Neuronal stem cell (in vitro differentiated cells): ENCODE data around the gene DET1.
"Not testable (repeated sequence)": the region's sequence is repeated elsewhere in the genome, so short reads cannot be mapped to it uniquely, and the experiment has no call there.

ENCODE experiments used
- DNase-seq: peaks from one replicate; pipeline ENCODE4 v3.0.0-alpha.2; 2013; ENCODE audit warnings: low spot score
- H2AFZ ChIP-seq: one replicate; pipeline ENCODE4 v1.6.1; 2013; ENCODE audit warnings: mild to moderate bottlenecking, low read length, inconsistent platforms
- H2AK5ac ChIP-seq: 2 replicates; pipeline ENCODE4 v1.6.1; 2013; ENCODE audit warnings: low read depth, mild to moderate bottlenecking, inconsistent platforms, low read length, moderate library complexity, mixed read lengths
- H2BK120ac ChIP-seq: 2 replicates; pipeline ENCODE4 v1.6.1; 2013; ENCODE audit warnings: low read depth, mild to moderate bottlenecking, inconsistent platforms, low read length, moderate library complexity, mixed read lengths
- H2BK12ac ChIP-seq: one replicate; pipeline ENCODE4 v1.6.1; 2013; ENCODE audit warnings: low read length, inconsistent platforms
- H2BK15ac ChIP-seq: 2 replicates; pipeline ENCODE4 v1.6.1; 2013; ENCODE audit warnings: mild to moderate bottlenecking, low read length, inconsistent platforms, mixed read lengths
- H2BK5ac ChIP-seq: one replicate; pipeline ENCODE4 v1.6.1; 2013; ENCODE audit warnings: inconsistent platforms, mild to moderate bottlenecking, low read length, moderate library complexity
- H3K14ac ChIP-seq: one replicate; pipeline ENCODE4 v1.6.1; 2013; ENCODE audit warnings: low read length, inconsistent platforms
- H3K18ac ChIP-seq: 2 replicates; pipeline ENCODE4 v1.6.1; 2013; ENCODE audit warnings: low read length, inconsistent platforms
- H3K23ac ChIP-seq: 2 replicates; pipeline ENCODE4 v1.6.1; 2013; ENCODE audit warnings: low read depth, mild to moderate bottlenecking, mixed read lengths, low read length, inconsistent platforms; ENCODE audit not compliant: poor library complexity
- H3K27ac ChIP-seq: replicated peaks from 3 replicates; pipeline ENCODE4 v1.5.1; 2013; ENCODE audit warnings: low read length, inconsistent platforms
- H3K27me3 ChIP-seq, 3 experiments: 2 replicates each; pipeline ENCODE4 v1.6.1; 2013; ENCODE audit warnings: low read length in 3 of 3, mild to moderate bottlenecking in 2 of 3, inconsistent platforms in 1 of 3, low read depth in 1 of 3, mixed read lengths in 1 of 3, moderate library complexity in 1 of 3; ENCODE audit not compliant: control insufficient read depth in 3 of 3, insufficient read depth in 3 of 3
- H3K36me3 ChIP-seq, 2 donors: replicated peaks in 1 of 2; 2 replicates each; pipeline ENCODE4 v1.6.1; 2013; ENCODE audit warnings: low read length in 2 of 2; ENCODE audit not compliant: control insufficient read depth in 2 of 2, insufficient read depth in 2 of 2
- H3K4ac ChIP-seq: 2 replicates; pipeline ENCODE4 v1.6.1; 2013; ENCODE audit warnings: inconsistent platforms, mild to moderate bottlenecking, low read length, moderate library complexity
- H3K4me1 ChIP-seq, 2 donors: 1 replicate in 1 of 2; 2 replicates in 1 of 2; pipeline ENCODE4 v1.6.1; 2013; ENCODE audit warnings: low read length in 2 of 2, low read depth in 1 of 2; ENCODE audit not compliant: control insufficient read depth in 2 of 2, insufficient read depth in 1 of 2
- H3K4me2 ChIP-seq: one replicate; pipeline ENCODE4 v1.6.1; 2013; ENCODE audit warnings: mild to moderate bottlenecking, low read length, inconsistent platforms; ENCODE audit not compliant: insufficient read depth, poor library complexity, severe bottlenecking
- H3K4me3 ChIP-seq, 2 donors: 2 replicates each; pipeline ENCODE4 v1.5.1; 2013; ENCODE audit warnings: low read length in 2 of 2, mild to moderate bottlenecking in 2 of 2, inconsistent platforms in 1 of 2, moderate library complexity in 1 of 2
- H3K79me1 ChIP-seq: one replicate; pipeline ENCODE4 v1.6.1; 2013; ENCODE audit warnings: low read depth, mild to moderate bottlenecking, inconsistent platforms, low read length, moderate library complexity
- H3K9ac ChIP-seq: one replicate; pipeline ENCODE4 v1.6.1; 2013; ENCODE audit warnings: mild to moderate bottlenecking, low read depth, low read length, inconsistent platforms; ENCODE audit not compliant: poor library complexity
- H3K9me3 ChIP-seq, 2 donors: replicated peaks in 1 of 2; 2 replicates each; pipeline versions ENCODE3 to v1.6.1; 2013; ENCODE audit warnings: low read length in 2 of 2, mild to moderate bottlenecking in 2 of 2, inconsistent platforms in 1 of 2, low read depth in 1 of 2, mixed read lengths in 1 of 2, moderate library complexity in 1 of 2; ENCODE audit not compliant: control insufficient read depth in 2 of 2, insufficient read depth in 1 of 2
- H4K8ac ChIP-seq: one replicate; pipeline ENCODE4 v1.6.1; 2013; ENCODE audit warnings: low read depth, mild to moderate bottlenecking, inconsistent platforms, low read length, moderate library complexity
- H4K91ac ChIP-seq: one replicate; pipeline ENCODE4 v1.6.1; 2013; ENCODE audit warnings: low read length, low read depth, mild to moderate bottlenecking, inconsistent platforms; ENCODE audit not compliant: poor library complexity
- WGBS, 2 donors: extraction: QIAGEN DNeasy Blood & Tissue Kit; methylation state at CpG; one replicate each; pipeline ENCODE4 v1.1.7; 2013; ENCODE audit warnings: missing lambda C conversion rate in 2 of 2, mixed read lengths in 1 of 2; ENCODE audit not compliant: insufficient read length in 2 of 2, insufficient replicate concordance in 1 of 2; ENCODE audit errors: extremely low coverage in 2 of 2; 5-methylcytosine and 5-hydroxymethylcytosine counted together

DET1 gene

DNA sequence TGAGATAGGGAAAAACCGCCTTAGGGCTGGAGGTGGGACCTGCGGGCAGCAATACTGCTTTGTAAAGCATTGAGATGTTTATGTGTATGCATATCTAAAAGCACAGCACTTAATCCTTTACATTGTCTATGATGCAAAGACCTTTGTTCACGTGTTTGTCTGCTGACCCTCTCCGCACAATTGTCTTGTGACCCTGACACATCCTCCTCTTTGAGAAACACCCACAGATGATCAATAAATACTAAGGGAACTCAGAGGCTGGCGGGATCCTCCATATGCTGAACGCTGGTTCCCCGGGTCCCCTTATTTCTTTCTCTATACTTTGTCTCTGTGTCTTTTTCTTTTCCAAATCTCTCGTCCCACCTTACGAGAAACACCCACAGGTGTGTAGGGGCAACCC lies 5.4 kb downstream of the DET1 start:
- not testable (repeated sequence) for H3K9me3 ChIP-seq, DNase-seq, H3K18ac ChIP-seq, H3K9ac ChIP-seq, H3K23ac ChIP-seq, H3K4me1 ChIP-seq, H2BK15ac ChIP-seq, H3K27me3 ChIP-seq, H4K8ac ChIP-seq, H2AFZ ChIP-seq, H3K79me1 ChIP-seq, H2AK5ac ChIP-seq, H3K14ac ChIP-seq, H4K91ac ChIP-seq, H3K4me3 ChIP-seq, H2BK5ac ChIP-seq, H2BK120ac ChIP-seq, H3K4ac ChIP-seq, H3K27ac ChIP-seq, H2BK12ac ChIP-seq, H3K4me2 ChIP-seq
- WGBS, 2 donors = no CpG with 5 or more reads among the region's 9 CpGs
- peaks cover 2 to 15% of the 10 kb centered on the region in 2 donors for H3K36me3 ChIP-seq

DNA sequence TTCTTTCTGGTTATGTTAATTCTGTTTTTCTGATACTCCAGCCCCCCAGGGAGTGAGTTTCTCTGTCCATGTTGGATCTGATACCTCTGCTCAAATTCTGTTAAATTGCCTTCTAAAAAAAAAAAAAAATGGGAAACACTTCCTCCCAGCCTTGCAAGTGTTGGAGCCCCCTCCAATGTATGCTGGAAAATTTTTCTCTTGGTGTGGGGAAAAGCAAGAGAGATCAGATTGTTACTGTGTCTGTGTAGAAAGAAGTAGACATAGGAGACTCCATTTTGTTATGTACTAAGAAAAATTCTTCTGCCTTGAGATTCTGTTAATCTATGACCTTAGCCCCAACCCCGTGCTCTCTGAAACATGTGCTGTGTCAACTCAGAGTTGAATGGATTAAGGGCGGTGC lies 6.1 kb downstream of the DET1 start:
- peaks cover 2 to 15% of the 10 kb centered on the region in 2 donors for H3K36me3 ChIP-seq
- H3K4me1 ChIP-seq, H3K4ac ChIP-seq, H2AFZ ChIP-seq, DNase-seq, H2AK5ac ChIP-seq, H3K27ac ChIP-seq, H4K91ac ChIP-seq, H3K4me2 ChIP-seq, H2BK5ac ChIP-seq, H2BK120ac ChIP-seq, H3K27me3 ChIP-seq, H4K8ac ChIP-seq, H3K9me3 ChIP-seq, H3K23ac ChIP-seq, H3K9ac ChIP-seq, H3K14ac ChIP-seq, H3K4me3 ChIP-seq, H3K18ac ChIP-seq, H3K79me1 ChIP-seq, H2BK12ac ChIP-seq, H2BK15ac ChIP-seq: not testable (repeated sequence)
- no CpG with 5 or more reads among the region's 2 CpGs for WGBS, 2 donors

DNA sequence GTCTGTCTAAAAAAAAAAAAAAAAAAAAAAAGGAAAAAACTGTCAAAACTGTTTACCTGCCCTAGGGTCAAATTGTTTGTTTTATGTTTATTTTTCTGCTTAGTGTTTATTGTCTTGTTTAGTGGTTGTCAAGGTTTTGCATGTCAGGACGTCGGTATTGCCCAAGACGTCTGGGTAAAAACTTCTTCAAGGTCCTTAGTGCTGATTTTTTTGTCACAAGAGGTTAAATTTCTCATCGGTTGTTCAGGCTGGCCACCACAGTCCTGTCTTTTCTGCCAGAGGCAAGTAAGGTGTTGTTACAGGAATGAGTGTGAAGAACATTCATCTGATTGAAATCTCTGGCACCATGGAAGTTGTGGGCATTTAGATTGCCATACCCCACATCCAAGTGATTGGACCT lies 7.0 kb downstream of the DET1 start:
- no peak overlapping the region for H2BK120ac ChIP-seq
- no peak overlapping the region for H3K4me2 ChIP-seq
- H3K4me3 ChIP-seq = no peak overlapping the region
- H2AFZ ChIP-seq = no peak overlapping the region
- H3K4ac ChIP-seq = no peak overlapping the region
- H3K23ac ChIP-seq = no peak overlapping the region
- peaks cover 2% of the 10 kb centered on the region for H3K79me1 ChIP-seq
- no peak overlapping the region for H2AK5ac ChIP-seq
- peaks cover 0 to 15% of the 10 kb centered on the region in 2 donors for H3K36me3 ChIP-seq
- no peak overlapping the region for H2BK5ac ChIP-seq
- no peak overlapping the region for H2BK12ac ChIP-seq
- no peaks in the 10 kb centered on the region for H3K27me3 ChIP-seq
- no peak overlapping the region for H3K27ac ChIP-seq
- no peak overlapping the region for H3K18ac ChIP-seq
- H3K14ac ChIP-seq = no peak overlapping the region
- no peak overlapping the region for H3K9ac ChIP-seq
- no peak overlapping the region for H2BK15ac ChIP-seq
- no CpG with 5 or more reads among the region's 4 CpGs for WGBS, 2 donors
- H4K91ac ChIP-seq = no peak overlapping the region
- DNase-seq = no peak
- no peak overlapping the region for H4K8ac ChIP-seq
- peaks cover 0 to 7% of the 10 kb centered on the region in 2 donors for H3K4me1 ChIP-seq
- peaks cover 0 to 5% of the 10 kb centered on the region in 2 donors for H3K9me3 ChIP-seq

DNA sequence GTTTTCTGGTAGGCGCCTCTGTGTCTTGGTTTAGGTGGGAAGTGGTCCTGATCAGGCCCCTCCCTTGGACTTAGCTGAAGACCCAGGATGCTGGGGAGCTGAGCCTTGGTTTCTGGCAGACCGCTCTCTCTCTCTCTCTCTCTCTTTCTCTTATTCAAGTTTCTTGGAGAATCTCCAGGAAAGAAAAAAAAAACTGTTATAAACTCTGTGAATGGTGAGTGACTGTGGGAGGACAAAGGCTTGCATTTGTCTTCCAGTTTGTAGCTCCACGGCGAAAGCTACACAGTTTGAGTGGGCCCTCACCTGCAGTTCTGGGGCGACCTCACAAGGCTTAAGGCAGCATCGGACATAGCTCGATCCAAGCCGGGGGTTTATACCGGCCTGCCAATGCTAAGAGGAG lies 7.5 kb downstream of the DET1 start:
- Histone ChIP-seq H3K27me3 (no peaks in the 10 kb centered on the region), H3K79me1 (peaks cover 2% of the 10 kb centered on the region), H3K9me3 (peaks cover 0 to 5% of the 10 kb centered on the region in 2 donors), H3K36me3 (peaks cover 0 to 15% of the 10 kb centered on the region in 2 donors), H3K23ac (no peak overlapping the region), H3K4me1 (peaks cover 0 to 7% of the 10 kb centered on the region in 2 donors), H2BK12ac (no peak overlapping the region), H2BK120ac (no peak overlapping the region), H4K8ac (no peak overlapping the region), H3K14ac (no peak overlapping the region), H2BK5ac (no peak overlapping the region), H2AK5ac (no peak overlapping the region), H3K4me3 (no peak overlapping the region), H3K18ac (peak overlapping the region; percentile 13), H4K91ac (no peak overlapping the region), H2AFZ (no peak overlapping the region), H3K4me2 (no peak overlapping the region), H3K4ac (no peak overlapping the region), H2BK15ac (no peak overlapping the region), H3K27ac (no peak overlapping the region), H3K9ac (no peak overlapping the region)
- WGBS, 2 donors = no CpG with 5 or more reads among the region's 9 CpGs
- DNase-seq = no peak
